OCI-LY3 (cell line): ENCODE results near the gene TULP4.
"Not testable (repeated sequence)": the region's sequence is repeated elsewhere in the genome, so short reads cannot be mapped to it uniquely, and the experiment has no call there.

ENCODE experiments used
- EZH2phosphoT487 ChIP-seq: fragments of 200-600 bp; shearing (Covaris generic); IDR thresholded peaks from 2 replicates; pipeline ENCODE4 v1.6.1; 2018; ENCODE audit warnings: antibody characterized with exemption, mixed run types, low read depth
- TF ChIP-seq, protein P1 (sequence below): fragments of 200-600, 300-600 bp; sonication (generic); IDR thresholded peaks from 2 replicates; pipeline ENCODE4 v1.5.1; 2014; ENCODE audit warnings: antibody characterized with exemption, low read length, low read depth

- TF ChIP-seq EZH2phosphoT487: not testable (repeated sequence)
- TF ChIP-seq, protein P1, sequence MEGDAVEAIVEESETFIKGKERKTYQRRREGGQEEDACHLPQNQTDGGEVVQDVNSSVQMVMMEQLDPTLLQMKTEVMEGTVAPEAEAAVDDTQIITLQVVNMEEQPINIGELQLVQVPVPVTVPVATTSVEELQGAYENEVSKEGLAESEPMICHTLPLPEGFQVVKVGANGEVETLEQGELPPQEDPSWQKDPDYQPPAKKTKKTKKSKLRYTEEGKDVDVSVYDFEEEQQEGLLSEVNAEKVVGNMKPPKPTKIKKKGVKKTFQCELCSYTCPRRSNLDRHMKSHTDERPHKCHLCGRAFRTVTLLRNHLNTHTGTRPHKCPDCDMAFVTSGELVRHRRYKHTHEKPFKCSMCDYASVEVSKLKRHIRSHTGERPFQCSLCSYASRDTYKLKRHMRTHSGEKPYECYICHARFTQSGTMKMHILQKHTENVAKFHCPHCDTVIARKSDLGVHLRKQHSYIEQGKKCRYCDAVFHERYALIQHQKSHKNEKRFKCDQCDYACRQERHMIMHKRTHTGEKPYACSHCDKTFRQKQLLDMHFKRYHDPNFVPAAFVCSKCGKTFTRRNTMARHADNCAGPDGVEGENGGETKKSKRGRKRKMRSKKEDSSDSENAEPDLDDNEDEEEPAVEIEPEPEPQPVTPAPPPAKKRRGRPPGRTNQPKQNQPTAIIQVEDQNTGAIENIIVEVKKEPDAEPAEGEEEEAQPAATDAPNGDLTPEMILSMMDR: not testable (repeated sequence)
Measured at GRCh38 chr6:158302195-158302796, 10.0 kb upstream of the TULP4 start.
